Kidney (tissue), 14 donors: ENCODE data around the gene CLOCK. TPM values are rescaled to one million over a fixed set of nuclear protein-coding genes. Genes with fewer than 3 reads are reported as not detected.

Experiments
- DNase-seq, 5 donors: peaks; one replicate each; pipeline ENCODE4 v3.0.0-alpha.2; 2013 to 2020
- FAIRE-seq: peaks from 2 replicates; lab custom pipeline; 2012; peaks lifted over from hg19 to GRCh38; lab: Jason Lieb, UNC
- H3K27ac ChIP-seq, 2 donors: one replicate each; pipeline ENCODE4 v1.7.0; 2013; ENCODE audit warnings: low read depth in 2 of 2, low read length in 2 of 2, inconsistent platforms in 1 of 2
- H3K27me3 ChIP-seq: one replicate; pipeline ENCODE4 v1.7.1; 2013; ENCODE audit warnings: low read length, inconsistent platforms; ENCODE audit not compliant: control insufficient read depth, insufficient read depth
- H3K36me3 ChIP-seq, 3 donors: one replicate each; pipeline versions ENCODE4 v1.7.0 to v1.7.1; 2013; ENCODE audit warnings: low read length in 3 of 3, control low read depth in 1 of 3, inconsistent platforms in 1 of 3; ENCODE audit not compliant: insufficient read depth in 3 of 3, control insufficient read depth in 2 of 3
- H3K4me1 ChIP-seq, 3 donors: one replicate each; pipeline versions ENCODE4 v1.7.0 to v1.7.1; 2013; ENCODE audit warnings: low read length in 3 of 3, inconsistent platforms in 1 of 3, low read depth in 1 of 3; ENCODE audit not compliant: control insufficient read depth in 2 of 3, insufficient read depth in 2 of 3
- H3K4me3 ChIP-seq, 3 donors: one replicate each; pipeline versions ENCODE4 v1.7.0 to v1.8.1; 2013; ENCODE audit warnings: low read length in 3 of 3, control low read depth in 1 of 3, inconsistent platforms in 1 of 3
- H3K9ac ChIP-seq, 3 donors: one replicate each; pipeline versions ENCODE4 v1.7.0 to v1.7.1; 2013; ENCODE audit warnings: low read length in 3 of 3, control low read depth in 1 of 3, inconsistent platforms in 1 of 3
- H3K9me3 ChIP-seq, 3 donors: one replicate each; pipeline versions ENCODE4 v1.7.0 to v1.7.1; 2013; ENCODE audit warnings: low read length in 3 of 3, control low read depth in 1 of 3, inconsistent platforms in 1 of 3; ENCODE audit not compliant: control insufficient read depth in 2 of 3, insufficient read depth in 1 of 3
- CTCF ChIP-seq: IDR thresholded peaks from 3 replicates; pipeline ENCODE4 v1.5.1; 2012; ENCODE audit warnings: mild to moderate bottlenecking, moderate library complexity, borderline replicate concordance; ENCODE audit not compliant: insufficient read depth; ENCODE audit errors: extremely low read depth
- intact Hi-C: fragments of 100-400 bp; cut with DNase I; formaldehyde crosslinking; loops from one replicate; pipeline ENCODE4 v1.11.1; 2022
- polyA plus RNA-seq: library from polyadenylated mRNA; stranded (reverse); fragments of 350-450 nt; fragmentation: Illumina TruSeq; extraction: RNeasy Lipid Tissue Mini Kit (QIAGEN cat#74804); gene quantifications from one replicate; pipeline ENCODE4 v1.2.3, GENCODE V29; 2014; ENCODE audit warnings: low read depth, low replicate concordance; ENCODE audit not compliant: insufficient read depth
- total RNA-seq: library from RNA; stranded (reverse); fragmentation: NEBNext Ultra II Directional; extraction: Animal tissue kit (Norgen Biotek cat#: 25700); gene quantifications from one replicate; pipeline ENCODE4 v1.2.1, GENCODE V29; 2021
- donor health status: control.
- donor health status: control.
- donor health status: control.
- donor health status: control.
- donor health status: control.
- donor health status: DM: yes; HTN: yes; CAD: no.
- donor health status: Normal renal cell carcinoma (clear cell type).

CLOCK gene
- total and polyA plus RNA-seq, 2 donors from 2014 or later: 3.8 to 28.9 TPM

- H3K9me3 ChIP-seq: no peaks in the 10 kb centered on the region
- no peak overlapping the region for H3K27ac ChIP-seq
- no peaks in the 10 kb centered on the region for H3K4me1 ChIP-seq
- TF ChIP-seq CTCF: peak; percentile 10
- H3K9ac ChIP-seq: no peak overlapping the region
- FAIRE-seq: no peak
- intact Hi-C loops: no loop called here
- no peaks in the 10 kb centered on the region for H3K27me3 ChIP-seq
- H3K36me3 ChIP-seq: no peaks in the 10 kb centered on the region
- DNase-seq: peak in 2 of 5 donors; percentile 13 to 23
- H3K4me3 ChIP-seq: peak overlapping the region in 1 of 3 donors; percentile 15
These were observed 137.1 kb downstream of the CLOCK start for GRCh38 chr4:55409468-55410171.

- Histone ChIP-seq H3K27me3 (no peaks in the 10 kb centered on the region), H3K4me3 (no peak overlapping the region), H3K4me1 (no peaks in the 10 kb centered on the region), H3K27ac (no peak overlapping the region), H3K9me3 (no peaks in the 10 kb centered on the region), H3K9ac (no peak overlapping the region), H3K36me3 (peaks cover 0 to 4% (median 0%) of the 10 kb centered on the region in 3 donors)
- no peak for TF ChIP-seq CTCF
- intact Hi-C loops: no loop called here
- FAIRE-seq: no peak
- no peak for DNase-seq
These were observed 138.9 kb downstream of the CLOCK start for GRCh38 chr4:55407764-55408163.

- intact Hi-C loops: no loop called here
- no peak for FAIRE-seq
These were observed 139.6 kb downstream of the CLOCK start for GRCh38 chr4:55407119-55407518.

More at GRCh38 chr4:55407119-55407518, 139.6 kb downstream of the CLOCK start:
- TF ChIP-seq CTCF: no peak
- Histone ChIP-seq H3K27me3 (no peaks in the 10 kb centered on the region), H3K4me1 (no peaks in the 10 kb centered on the region), H3K36me3 (peaks cover 0 to 4% (median 0%) of the 10 kb centered on the region in 3 donors), H3K27ac (no peak overlapping the region), H3K4me3 (no peak overlapping the region), H3K9me3 (no peaks in the 10 kb centered on the region), H3K9ac (no peak overlapping the region)
- DNase-seq: no peak
